GM12891 (cell line): Measurements from ENCODE around the gene ME3.

Source experiments
- PAX5 ChIP-seq: IDR thresholded peaks from 2 replicates; pipeline ENCODE4 v1.6.1; 2011; ENCODE audit warnings: low read length, moderate library complexity, mild to moderate bottlenecking; ENCODE audit not compliant: insufficient read depth, severe bottlenecking
- POLR2A ChIP-seq: IDR thresholded peaks from 2 replicates; pipeline ENCODE4 v1.6.1; 2011; ENCODE audit warnings: low read depth, low read length, control low read depth
- POLR2AphosphoS5 ChIP-seq: IDR thresholded peaks from 2 replicates; pipeline ENCODE4 v1.6.1; 2011; ENCODE audit warnings: low read depth, low read length, control low read depth
- POU2F2 ChIP-seq: IDR thresholded peaks from 2 replicates; pipeline ENCODE4 v1.6.1; 2011; ENCODE audit warnings: low read depth, mild to moderate bottlenecking, control low read depth, low read length, moderate library complexity
- SPI1 ChIP-seq: IDR thresholded peaks from 2 replicates; pipeline ENCODE4 v1.6.1; 2011; ENCODE audit warnings: low read depth, low read length, control low read depth
- TAF1 ChIP-seq: IDR thresholded peaks from 2 replicates; pipeline ENCODE4 v1.6.1; 2011; ENCODE audit warnings: low read depth, low read length, control low read depth

DNA sequence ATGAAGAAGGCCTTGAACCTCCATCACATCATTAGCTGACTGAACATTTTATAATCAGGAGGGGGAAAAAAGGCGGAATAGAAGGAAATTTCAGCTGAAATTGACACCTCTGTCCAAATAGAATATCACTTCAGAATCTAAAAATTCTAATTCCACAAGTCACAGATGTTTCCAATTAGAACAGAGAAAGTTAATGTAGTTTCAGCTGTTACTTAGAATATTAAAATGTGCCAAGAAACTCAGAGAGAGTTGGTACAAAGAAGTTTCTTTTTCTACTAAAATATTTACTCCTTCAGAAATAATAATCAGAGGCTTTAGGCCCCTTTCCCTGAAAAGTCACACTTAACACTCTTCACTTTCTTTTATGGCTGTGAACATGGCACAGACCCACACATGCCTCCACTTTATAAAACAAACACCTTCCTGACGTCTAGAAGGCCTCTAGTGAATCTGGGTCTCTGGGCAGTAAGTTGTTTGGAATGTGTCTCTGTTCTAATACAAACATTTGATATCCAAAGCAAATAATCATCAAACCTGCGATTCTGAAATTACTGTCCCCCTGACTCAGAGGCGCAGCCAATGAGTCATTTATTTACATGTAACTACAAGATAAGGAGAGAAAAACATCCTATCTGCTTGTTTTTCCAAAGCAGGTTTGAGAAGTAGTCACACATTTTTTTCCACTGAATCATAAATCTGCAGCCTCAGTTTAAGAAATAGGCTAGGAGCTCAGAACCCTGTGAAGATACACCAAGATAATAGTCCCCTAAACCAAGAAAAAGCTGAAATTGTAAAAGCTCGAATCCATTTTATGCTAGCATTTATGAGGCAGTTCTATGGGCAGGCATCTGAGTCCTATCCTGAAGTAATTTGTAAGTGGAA lies 148.4 kb downstream of the ME3 start:
- TF ChIP-seq POLR2A (no peak), POLR2AphosphoS5 (no peak), POU2F2 (no peak), TAF1 (no peak), SPI1 (no peak), PAX5 (no peak)
